Kidney epithelial cell (primary cell): ENCODE measurements around the gene IFNL2. TPM values are rescaled to one million over a fixed set of nuclear protein-coding genes. Genes with fewer than 3 reads are reported as not detected.
"Not testable (repeated sequence)": the region's sequence is repeated elsewhere in the genome, so short reads cannot be mapped to it uniquely, and the experiment has no call there.

ENCODE experiments used
- DNase-seq: peaks from one replicate; pipeline ENCODE4 v3.0.0-alpha.2; 2010; ENCODE audit warnings: low read depth
- H3K27me3 ChIP-seq: 2 replicates; pipeline ENCODE4 v1.6.0; 2011; ENCODE audit warnings: low read length; ENCODE audit not compliant: control insufficient read depth, insufficient read depth
- H3K36me3 ChIP-seq: 2 replicates; pipeline ENCODE4 v1.5.1; 2011; ENCODE audit warnings: low read length; ENCODE audit not compliant: control insufficient read depth, insufficient read depth
- H3K4me3 ChIP-seq: 2 replicates; pipeline ENCODE4 v1.5.1; 2011; ENCODE audit warnings: low read depth, mild to moderate bottlenecking, control low read depth, low read length
- total RNA-seq: library from RNA; depleted of rRNA; stranded (reverse); fragments of >200 nt; gene quantifications from 2 replicates; pipeline ENCODE4 v1.2.3, GENCODE V29; 2015
- TF ChIP-seq, protein P1 (sequence below): IDR thresholded peaks from 2 replicates; pipeline ENCODE4 v1.5.1; 2011; ENCODE audit warnings: mild to moderate bottlenecking, moderate library complexity, low read length, control low read depth, inconsistent platforms; ENCODE audit not compliant: insufficient read depth, poor library complexity, severe bottlenecking

Gene IFNL2
- total RNA-seq: not detected in 2 replicates

DNA sequence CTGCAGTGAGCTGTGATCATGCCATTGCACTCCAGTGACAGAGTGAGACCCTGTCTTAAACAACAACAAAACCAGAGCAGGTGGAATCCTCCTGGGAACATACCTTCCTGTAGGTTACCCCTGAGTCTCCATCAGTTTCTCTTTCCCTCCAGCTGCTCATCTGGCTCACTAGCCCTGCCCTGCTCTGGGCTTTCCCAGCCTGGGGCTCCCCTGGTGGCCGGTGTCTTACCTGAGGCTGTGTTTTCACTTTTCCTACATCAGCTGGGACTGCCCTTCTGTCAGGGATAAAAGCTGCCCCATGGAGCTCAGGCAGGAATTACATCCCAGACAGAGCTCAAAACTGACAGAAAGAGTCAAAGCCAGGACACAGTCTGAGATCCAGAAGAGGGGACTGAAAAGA is at the start of gene IFNL2:
IFNL2 (plus strand) TSS at position 312 of the 400 bp plus-strand sequence. CDS start 173 bp downstream, outside the sequence.
- DNase-seq, H3K4me3 ChIP-seq, H3K36me3 ChIP-seq: not testable (repeated sequence)
- H3K27me3 ChIP-seq: peaks cover 31% of the 10 kb centered on the region

DNA sequence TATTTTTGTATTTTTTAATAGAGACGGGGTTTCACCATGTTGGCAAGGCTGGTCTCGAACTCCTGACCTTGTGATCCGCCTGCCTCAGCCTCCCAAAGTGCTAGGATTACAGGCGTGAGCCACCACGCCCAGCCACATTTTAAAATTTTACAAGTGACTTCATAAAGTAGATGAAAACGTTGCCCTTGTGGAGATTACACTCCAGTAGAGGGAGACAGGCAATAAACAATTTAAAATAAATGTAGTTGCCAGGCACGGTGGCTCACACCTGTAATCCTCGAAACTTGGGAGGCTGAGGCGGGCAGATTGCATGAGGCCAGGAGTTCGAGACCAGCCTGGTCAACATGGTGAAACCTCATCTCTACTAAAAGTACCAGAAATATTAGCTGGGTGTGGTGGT is 49.1 kb upstream of the IFNL2 start:
- H3K4me3 ChIP-seq, DNase-seq, H3K27me3 ChIP-seq, H3K36me3 ChIP-seq: not testable (repeated sequence)

- no peak for DNase-seq
- TF ChIP-seq, protein P1, sequence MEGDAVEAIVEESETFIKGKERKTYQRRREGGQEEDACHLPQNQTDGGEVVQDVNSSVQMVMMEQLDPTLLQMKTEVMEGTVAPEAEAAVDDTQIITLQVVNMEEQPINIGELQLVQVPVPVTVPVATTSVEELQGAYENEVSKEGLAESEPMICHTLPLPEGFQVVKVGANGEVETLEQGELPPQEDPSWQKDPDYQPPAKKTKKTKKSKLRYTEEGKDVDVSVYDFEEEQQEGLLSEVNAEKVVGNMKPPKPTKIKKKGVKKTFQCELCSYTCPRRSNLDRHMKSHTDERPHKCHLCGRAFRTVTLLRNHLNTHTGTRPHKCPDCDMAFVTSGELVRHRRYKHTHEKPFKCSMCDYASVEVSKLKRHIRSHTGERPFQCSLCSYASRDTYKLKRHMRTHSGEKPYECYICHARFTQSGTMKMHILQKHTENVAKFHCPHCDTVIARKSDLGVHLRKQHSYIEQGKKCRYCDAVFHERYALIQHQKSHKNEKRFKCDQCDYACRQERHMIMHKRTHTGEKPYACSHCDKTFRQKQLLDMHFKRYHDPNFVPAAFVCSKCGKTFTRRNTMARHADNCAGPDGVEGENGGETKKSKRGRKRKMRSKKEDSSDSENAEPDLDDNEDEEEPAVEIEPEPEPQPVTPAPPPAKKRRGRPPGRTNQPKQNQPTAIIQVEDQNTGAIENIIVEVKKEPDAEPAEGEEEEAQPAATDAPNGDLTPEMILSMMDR: no peak
- Histone ChIP-seq H3K27me3 (peaks cover 2% of the 10 kb centered on the region), H3K4me3 (no peak overlapping the region), H3K36me3 (no peaks in the 10 kb centered on the region)
Observed at GRCh38 chr19:39223703-39224279, 44.4 kb upstream of the IFNL2 start.

GRCh38 chr19:39224910-39225309 is 43.3 kb upstream of the IFNL2 start:
- H3K36me3 ChIP-seq: no peaks in the 10 kb centered on the region
- no peak overlapping the region for H3K4me3 ChIP-seq
- no peak for DNase-seq
- TF ChIP-seq, protein P1: no peak
- peaks cover 2% of the 10 kb centered on the region for H3K27me3 ChIP-seq

DNA sequence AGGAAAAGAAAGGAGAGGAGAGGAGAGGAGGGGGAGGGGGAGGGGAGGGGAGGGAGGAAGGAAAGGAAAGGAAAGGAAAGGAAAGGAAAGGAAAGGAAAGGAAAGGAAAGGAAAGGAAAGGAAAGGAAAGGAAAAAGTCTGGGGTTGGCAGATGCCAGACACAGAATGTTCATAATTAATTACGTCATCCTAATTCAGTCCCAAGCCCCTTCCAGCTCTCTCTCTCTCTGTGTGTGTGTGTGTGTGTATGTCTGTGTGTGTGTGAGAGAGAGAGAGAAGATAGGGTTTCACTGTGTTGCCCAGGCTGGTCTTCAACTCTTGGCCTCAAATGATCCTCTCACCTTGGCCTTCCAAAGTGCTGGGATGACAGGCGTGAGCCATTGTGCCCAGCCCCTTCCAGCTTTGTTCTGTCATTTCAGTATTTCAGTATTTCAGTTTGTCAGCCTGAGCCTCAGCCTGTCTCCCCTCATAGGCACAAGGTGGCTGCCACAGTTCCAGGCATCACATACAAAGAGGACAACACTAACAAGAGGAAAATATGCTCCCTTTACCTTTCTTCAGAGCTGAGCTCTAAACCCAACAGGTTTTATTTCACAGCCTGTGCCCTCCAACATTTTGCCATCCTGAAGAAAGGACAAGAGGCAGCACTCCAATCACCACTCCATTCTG is 38.0 kb upstream of the IFNL2 start:
- H3K27me3 ChIP-seq: no peaks in the 10 kb centered on the region
- no peaks in the 10 kb centered on the region for H3K36me3 ChIP-seq
- TF ChIP-seq, protein P1: no peak
- DNase-seq: no peak
- no peak overlapping the region for H3K4me3 ChIP-seq

- H3K27me3 ChIP-seq: no peaks in the 10 kb centered on the region
- DNase-seq: no peak
- no peaks in the 10 kb centered on the region for H3K36me3 ChIP-seq
- TF ChIP-seq, protein P1: no peak
- H3K4me3 ChIP-seq: no peak overlapping the region
Observed at GRCh38 chr19:39232708-39233107, 35.5 kb upstream of the IFNL2 start.

GRCh38 chr19:39236527-39236926 is 31.7 kb upstream of the IFNL2 start:
- TF ChIP-seq, protein P1: no peak
- DNase-seq: no peak
- Histone ChIP-seq H3K4me3 (no peak overlapping the region), H3K27me3 (no peaks in the 10 kb centered on the region), H3K36me3 (no peaks in the 10 kb centered on the region)
